Activated CD8-positive, alpha-beta memory T cell treated with anti-CD3 and anti-CD28 coated beads, Interleukin-2, amount 50 U/mL, for 48 hours (primary cell): ENCODE measurements around the gene RAB23.
A peak's percentile ranks its signal among the peaks of the same experiment; 100 is the strongest.
"Not testable (repeated sequence)": the region's sequence is repeated elsewhere in the genome, so short reads cannot be mapped to it uniquely, and the experiment has no call there.

Source experiments
- DNase-seq: peaks from one replicate; pipeline ENCODE4 v3.0.0-alpha.2; 2020

RAB23 gene

GRCh38 chr6:57221936-57222742 lies at the start of gene RAB23:
TSS of gene RAB23 (minus strand) at chr6:57222307. CDS start at chr6:57210380, 11,927 bp downstream.
- peak; percentile 94 for DNase-seq

GRCh38 chr6:57268294-57268640 lies 46.2 kb upstream of the RAB23 start:
- no peak for DNase-seq

- no peak for DNase-seq
These were observed 45.6 kb upstream of the RAB23 start for GRCh38 chr6:57267586-57268293.

GRCh38 chr6:57265755-57266221 lies 43.7 kb upstream of the RAB23 start:
- DNase-seq = no peak

- no peak for DNase-seq
These were observed 41.6 kb upstream of the RAB23 start for GRCh38 chr6:57263739-57264138.

- no peak for DNase-seq
These were observed 41.0 kb upstream of the RAB23 start for GRCh38 chr6:57262901-57263694.

GRCh38 chr6:57262488-57262887 lies 40.4 kb upstream of the RAB23 start:
- DNase-seq = no peak

- no peak for DNase-seq
These were observed 39.8 kb upstream of the RAB23 start for GRCh38 chr6:57261926-57262325.

GRCh38 chr6:57259064-57259463 lies 37.0 kb upstream of the RAB23 start:
- no peak for DNase-seq

GRCh38 chr6:57257911-57258541 lies 35.9 kb upstream of the RAB23 start:
- DNase-seq = no peak

- no peak for DNase-seq
These were observed 34.4 kb upstream of the RAB23 start for GRCh38 chr6:57256541-57256940.

- no peak for DNase-seq
These were observed 33.5 kb upstream of the RAB23 start for GRCh38 chr6:57255451-57256169.

- DNase-seq = no peak
These were observed 32.1 kb upstream of the RAB23 start for GRCh38 chr6:57254055-57254717.

GRCh38 chr6:57252975-57253374 lies 30.9 kb upstream of the RAB23 start:
- DNase-seq = no peak

- DNase-seq = no peak
These were observed 30.0 kb upstream of the RAB23 start for GRCh38 chr6:57252137-57252536.

GRCh38 chr6:57250348-57250747 lies 28.2 kb upstream of the RAB23 start:
- no peak for DNase-seq

GRCh38 chr6:57248311-57248895 lies 26.3 kb upstream of the RAB23 start:
- DNase-seq = no peak

GRCh38 chr6:57247603-57248002 lies 25.5 kb upstream of the RAB23 start:
- DNase-seq = no peak

- no peak for DNase-seq
These were observed 24.2 kb upstream of the RAB23 start for GRCh38 chr6:57246307-57246706.

- no peak for DNase-seq
These were observed 21.8 kb upstream of the RAB23 start for GRCh38 chr6:57243954-57244353.

GRCh38 chr6:57243526-57243925 lies 21.4 kb upstream of the RAB23 start:
- not testable (repeated sequence) for DNase-seq
